ENCODE measurements around the gene ROGDI. TPM values are rescaled to one million over a fixed set of nuclear protein-coding genes. Genes with fewer than 3 reads are reported as not detected.

Gene ROGDI
- total RNA-seq, 4 donors from 2014 or later = 37.6 to 85.9 (median 62.6) TPM

GRCh38 chr16:4783251-4783950 lies 19.0 kb downstream of the ROGDI start:
- ATAC-seq = no peak
- no CpG with 5 or more reads among the region's 25 CpGs for WGBS, 2 donors (ENCODE audit: low coverage in 1 of 2)

GRCh38 chr16:4780235-4780634 lies 22.2 kb downstream of the ROGDI start:
- no peak for ATAC-seq
- no peaks in the 10 kb centered on the region for H3K4me1 ChIP-seq
- no peak overlapping the region for H3K4me3 ChIP-seq
- no peak overlapping the region for H3K27ac ChIP-seq
- H3K27me3 ChIP-seq = no peaks in the 10 kb centered on the region
- no peak for TF ChIP-seq POLR2A (IDR thresholded peaks at IDR 0.05)
- no peak for TF ChIP-seq POLR2AphosphoS5 (IDR thresholded peaks at IDR 0.05)
- no peak for TF ChIP-seq EP300 (IDR thresholded peaks at IDR 0.05)
- TF ChIP-seq, protein P1, sequence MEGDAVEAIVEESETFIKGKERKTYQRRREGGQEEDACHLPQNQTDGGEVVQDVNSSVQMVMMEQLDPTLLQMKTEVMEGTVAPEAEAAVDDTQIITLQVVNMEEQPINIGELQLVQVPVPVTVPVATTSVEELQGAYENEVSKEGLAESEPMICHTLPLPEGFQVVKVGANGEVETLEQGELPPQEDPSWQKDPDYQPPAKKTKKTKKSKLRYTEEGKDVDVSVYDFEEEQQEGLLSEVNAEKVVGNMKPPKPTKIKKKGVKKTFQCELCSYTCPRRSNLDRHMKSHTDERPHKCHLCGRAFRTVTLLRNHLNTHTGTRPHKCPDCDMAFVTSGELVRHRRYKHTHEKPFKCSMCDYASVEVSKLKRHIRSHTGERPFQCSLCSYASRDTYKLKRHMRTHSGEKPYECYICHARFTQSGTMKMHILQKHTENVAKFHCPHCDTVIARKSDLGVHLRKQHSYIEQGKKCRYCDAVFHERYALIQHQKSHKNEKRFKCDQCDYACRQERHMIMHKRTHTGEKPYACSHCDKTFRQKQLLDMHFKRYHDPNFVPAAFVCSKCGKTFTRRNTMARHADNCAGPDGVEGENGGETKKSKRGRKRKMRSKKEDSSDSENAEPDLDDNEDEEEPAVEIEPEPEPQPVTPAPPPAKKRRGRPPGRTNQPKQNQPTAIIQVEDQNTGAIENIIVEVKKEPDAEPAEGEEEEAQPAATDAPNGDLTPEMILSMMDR (IDR thresholded peaks at IDR 0.05) = no peak
- 66 to 75% methylated on average over 3 to 4 of the region's 4 CpGs for WGBS, 2 donors (ENCODE audit: low coverage in 1 of 2)
- H3K9me3 ChIP-seq = no peaks in the 10 kb centered on the region
- no peaks in the 10 kb centered on the region for H3K36me3 ChIP-seq

More at GRCh38 chr16:4783251-4783950, 19.0 kb downstream of the ROGDI start:
- TF ChIP-seq POLR2AphosphoS5 (IDR thresholded peaks at IDR 0.05) = no peak
- no peaks in the 10 kb centered on the region for H3K36me3 ChIP-seq
- no peak overlapping the region for H3K27ac ChIP-seq
- peaks cover 8% of the 10 kb centered on the region for H3K27me3 ChIP-seq
- no peaks in the 10 kb centered on the region for H3K9me3 ChIP-seq
- no peaks in the 10 kb centered on the region for H3K4me1 ChIP-seq
- no peak overlapping the region for H3K4me3 ChIP-seq

GRCh38 chr16:4778050-4778392 lies 24.4 kb downstream of the ROGDI start:
- H3K36me3 ChIP-seq = no peaks in the 10 kb centered on the region
- H3K27me3 ChIP-seq = no peaks in the 10 kb centered on the region
- no peak for ATAC-seq
- TF ChIP-seq EP300 (IDR thresholded peaks at IDR 0.05) (no peak), POLR2AphosphoS5 (IDR thresholded peaks at IDR 0.05) (no peak), POLR2A (IDR thresholded peaks at IDR 0.05) (no peak)
- TF ChIP-seq, protein P1 (IDR thresholded peaks at IDR 0.05) = no peak
- WGBS, 2 donors (ENCODE audit: low coverage in 1 of 2) = 83 to 87% methylated on average over 2 to 5 of the region's 5 CpGs
- H3K4me1 ChIP-seq = no peaks in the 10 kb centered on the region
- H3K9me3 ChIP-seq = no peaks in the 10 kb centered on the region
- no peak overlapping the region for H3K4me3 ChIP-seq
- no peak overlapping the region for H3K27ac ChIP-seq

DNA sequence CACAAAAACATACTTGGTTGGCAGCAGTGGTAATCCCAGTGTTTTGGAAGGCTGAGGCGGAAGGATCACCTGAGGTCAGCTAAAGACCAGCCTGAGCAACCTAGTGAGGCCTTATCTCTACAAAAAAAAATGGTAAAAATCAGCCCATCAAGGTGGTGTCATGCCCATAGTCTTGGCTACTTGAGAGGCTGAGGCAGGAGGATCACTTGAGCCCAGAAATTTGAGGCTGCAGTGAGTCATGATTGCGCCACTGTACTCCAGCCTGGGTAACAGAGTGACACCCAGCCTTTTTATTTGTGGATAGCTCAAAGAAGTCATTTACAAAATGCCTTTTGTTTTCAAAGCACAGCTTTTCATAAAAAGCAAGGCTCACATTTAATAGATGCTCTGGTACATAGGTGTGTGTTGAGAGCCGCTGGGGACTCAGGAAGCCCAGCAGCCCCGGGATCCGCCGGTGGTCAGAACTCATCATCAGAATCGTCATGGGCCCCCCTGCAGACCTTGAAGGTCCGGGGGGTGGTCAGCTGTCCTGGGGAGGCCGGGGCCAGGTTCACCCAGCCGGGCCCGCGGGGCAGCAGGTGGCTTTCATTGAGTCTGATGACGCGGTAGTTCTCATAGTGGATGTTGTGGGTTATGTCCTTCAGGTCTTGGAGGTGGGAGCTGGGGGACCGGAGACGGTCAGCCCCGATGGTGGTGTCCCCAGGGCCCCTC lies 24.9 kb downstream of the ROGDI start:
- Histone ChIP-seq H3K4me1 (no peaks in the 10 kb centered on the region), H3K27me3 (no peaks in the 10 kb centered on the region), H3K4me3 (no peak overlapping the region), H3K36me3 (no peaks in the 10 kb centered on the region), H3K27ac (no peak overlapping the region), H3K9me3 (no peaks in the 10 kb centered on the region)
- WGBS, 2 donors (ENCODE audit: low coverage in 1 of 2) = 86% methylated on average over 5 of the region's 17 CpGs; no CpG with 5 or more reads in 1 of the 2 donors
- TF ChIP-seq, protein P1 (IDR thresholded peaks at IDR 0.05) = no peak
- ATAC-seq = no peak

DNA sequence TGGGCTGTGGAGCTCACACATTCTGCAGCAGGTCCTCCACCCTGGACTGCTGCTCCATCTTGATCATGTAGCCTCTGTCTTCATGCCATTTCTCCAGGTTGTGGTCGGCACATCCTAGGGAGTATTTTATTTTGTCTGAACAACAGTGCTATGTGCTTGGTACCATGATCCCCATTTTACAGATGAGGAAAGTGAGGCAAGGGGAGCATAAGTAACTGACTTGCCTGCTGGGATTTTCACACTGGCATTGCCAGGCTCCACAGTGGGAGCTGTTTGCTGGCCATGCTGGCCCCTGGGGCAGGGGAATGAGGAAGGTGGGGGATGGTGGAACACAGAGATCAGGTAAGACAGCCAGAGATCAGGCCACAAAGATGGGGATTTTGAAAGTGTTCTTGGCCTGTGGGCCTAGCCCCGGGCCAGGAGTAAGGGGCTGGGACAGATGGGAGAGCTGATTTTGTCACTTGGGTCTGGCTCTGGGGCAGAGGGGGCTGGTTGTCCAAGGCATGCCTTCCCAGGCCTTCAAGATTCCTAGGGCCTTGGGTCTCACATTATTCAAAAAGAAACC lies 26.2 kb downstream of the ROGDI start:
- Histone ChIP-seq H3K27me3 (no peaks in the 10 kb centered on the region), H3K9me3 (no peaks in the 10 kb centered on the region), H3K36me3 (no peaks in the 10 kb centered on the region), H3K4me3 (no peak overlapping the region), H3K27ac (no peak overlapping the region), H3K4me1 (no peaks in the 10 kb centered on the region)
- TF ChIP-seq POLR2A (IDR thresholded peaks at IDR 0.05) (no peak), EP300 (IDR thresholded peaks at IDR 0.05) (no peak)
- TF ChIP-seq, protein P1 (IDR thresholded peaks at IDR 0.05) = no peak
- no peak for ATAC-seq
- WGBS, 2 donors (ENCODE audit: low coverage in 1 of 2) = 100% methylated on average over 1 of the region's 2 CpGs; no CpG with 5 or more reads in 1 of the 2 donors

All from gastroesophageal sphincter (tissue), 4 donors.